ENCODE measurements around the gene CRIM1.

The CRIM1 gene

GRCh38 chr2:36525245-36525644 lies 169.7 kb downstream of the CRIM1 start:
- no peak for DNase-seq

DNA sequence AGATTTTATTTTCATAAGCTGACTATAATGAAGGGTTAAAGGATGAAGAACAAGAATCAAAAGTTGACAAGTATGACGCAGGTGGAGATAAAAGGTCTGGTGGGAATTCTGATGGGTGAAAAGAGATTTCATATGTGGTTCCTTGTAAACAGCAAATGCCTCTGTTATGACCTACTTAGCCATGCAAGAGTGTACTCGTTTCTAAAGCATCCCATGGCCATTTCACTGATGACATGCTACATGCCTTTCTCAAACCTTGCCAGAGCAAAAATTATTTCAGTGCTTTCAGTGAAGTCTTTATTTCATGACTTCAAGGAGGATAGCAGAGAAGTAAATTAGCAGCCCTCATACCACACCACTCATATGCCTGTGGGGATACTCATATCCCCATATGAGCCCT lies 170.6 kb downstream of the CRIM1 start:
- DNase-seq = no peak

DNA sequence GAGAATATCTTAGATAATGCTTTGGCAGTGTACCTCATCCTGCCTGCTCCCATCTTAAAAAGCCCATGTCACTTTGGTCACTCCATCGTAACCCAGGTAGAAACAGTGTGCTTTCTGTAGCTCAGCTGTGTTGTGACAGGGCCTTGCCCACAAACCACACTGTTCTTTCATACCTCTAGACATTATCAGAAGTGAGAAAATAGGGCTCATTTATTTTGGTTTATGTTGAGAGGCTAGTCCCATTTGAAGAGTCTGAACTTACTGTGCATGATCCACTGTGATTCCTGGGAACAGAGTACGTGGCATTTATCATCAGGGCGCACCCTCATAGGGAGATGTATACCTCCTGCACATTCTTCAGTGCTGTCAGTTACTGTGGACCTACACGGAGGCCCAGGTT lies 172.7 kb downstream of the CRIM1 start:
- DNase-seq = no peak

DNA sequence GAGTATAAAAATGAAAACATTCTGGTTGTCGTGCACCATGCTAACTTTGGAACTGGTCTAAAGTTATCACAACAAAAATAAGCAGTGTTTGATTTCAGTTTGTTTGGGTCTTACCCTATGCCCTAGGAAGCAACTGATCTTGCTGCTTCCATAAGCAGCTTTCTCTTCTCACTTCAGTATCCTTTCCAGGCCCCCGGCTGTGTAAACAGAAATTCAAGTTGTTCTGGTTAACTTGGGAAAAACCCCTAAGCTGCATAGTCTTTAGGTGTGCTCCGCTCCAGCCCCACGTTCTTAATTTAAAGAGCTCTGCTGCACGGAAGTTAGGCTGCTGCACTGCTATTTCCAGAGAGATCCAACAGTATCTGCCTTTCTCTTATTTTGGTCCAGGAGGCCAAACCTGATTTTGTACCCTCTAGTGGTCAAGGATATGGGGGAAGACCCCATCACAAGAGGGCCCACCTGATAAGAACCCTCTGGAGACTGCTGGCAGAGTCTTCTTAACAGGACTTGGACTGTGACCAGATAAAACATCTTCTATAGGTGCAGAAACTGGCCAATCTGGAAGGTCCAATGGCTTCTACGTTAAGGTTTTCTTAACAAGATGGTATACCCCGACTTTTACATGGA lies 173.3 kb downstream of the CRIM1 start:
- no peak for DNase-seq

DNA sequence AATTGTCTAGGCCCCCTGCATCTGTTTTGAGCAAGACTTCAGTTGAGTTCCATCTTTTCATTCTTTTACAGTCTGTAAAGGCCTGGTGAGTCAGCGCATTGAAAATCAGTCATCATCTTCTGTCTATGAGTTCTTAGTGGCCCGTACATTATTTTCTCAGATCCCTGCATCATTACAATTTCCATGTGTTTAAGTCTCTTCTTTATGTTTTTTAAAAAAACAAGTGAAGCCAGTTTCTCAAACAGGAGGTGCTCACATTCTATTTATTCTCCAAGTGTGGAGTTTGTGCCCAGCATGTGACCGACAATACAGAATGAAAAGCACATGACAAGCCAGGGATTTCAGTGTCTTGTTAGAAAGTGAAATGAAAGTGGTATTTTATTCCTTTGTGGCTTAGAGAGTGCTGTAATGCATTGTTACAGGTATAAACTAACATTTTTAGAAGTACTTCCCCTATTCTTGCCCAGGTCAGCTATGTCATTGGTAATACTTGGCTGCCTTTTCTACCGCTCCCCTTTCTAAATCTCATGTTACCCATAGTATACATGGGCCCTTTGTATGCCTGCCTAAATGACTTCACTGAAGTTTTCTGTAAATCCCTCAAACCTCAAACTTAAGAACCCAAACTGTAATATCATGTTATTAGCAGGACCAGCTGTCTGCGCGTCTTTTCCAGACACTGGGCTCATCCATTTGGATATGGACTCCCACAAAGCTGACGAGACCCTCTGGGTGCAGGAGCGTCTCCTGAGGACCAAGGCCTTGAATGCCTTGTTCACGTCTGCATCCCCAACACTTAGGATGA lies 174.8 kb downstream of the CRIM1 start:
- DNase-seq = no peak

GRCh38 chr2:36530983-36531354 lies 175.4 kb downstream of the CRIM1 start:
- DNase-seq = no peak

DNA sequence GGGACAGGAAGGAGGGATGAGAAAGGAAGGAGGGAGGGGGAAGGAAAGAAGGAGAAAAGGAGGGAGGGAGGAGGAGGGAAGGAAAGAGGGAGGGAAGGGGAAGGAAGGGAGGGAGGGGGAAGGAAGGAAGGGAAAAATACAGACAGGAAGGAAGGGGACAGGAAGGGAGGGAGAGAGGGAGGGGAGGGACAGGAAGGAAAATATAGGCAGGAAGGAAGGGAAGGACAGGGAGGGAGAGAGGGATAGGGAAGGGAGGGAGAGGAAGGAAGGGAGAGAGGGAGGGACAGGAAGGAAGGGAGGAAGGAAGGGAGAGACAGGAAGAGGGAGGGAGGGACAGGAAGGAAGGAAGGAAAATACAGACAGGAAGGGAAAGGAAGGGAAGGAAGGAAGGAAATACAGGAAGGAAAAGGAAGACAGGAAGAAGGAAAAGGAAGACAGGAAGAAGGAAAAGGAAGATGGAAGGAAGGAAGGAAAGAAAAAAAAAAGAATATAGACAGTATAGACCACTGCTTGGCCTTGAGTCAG lies 178.8 kb downstream of the CRIM1 start:
- no peak for DNase-seq

- DNase-seq = no peak
Observed at GRCh38 chr2:36535099-36535498, 179.5 kb downstream of the CRIM1 start.

- no peak for DNase-seq
Observed at GRCh38 chr2:36536776-36537175, 181.2 kb downstream of the CRIM1 start.

- no peak for DNase-seq
Observed at GRCh38 chr2:36538335-36538734, 182.8 kb downstream of the CRIM1 start.

- no peak for DNase-seq
Observed at GRCh38 chr2:36539631-36540030, 184.1 kb downstream of the CRIM1 start.

GRCh38 chr2:36540986-36541754 lies 185.6 kb downstream of the CRIM1 start:
- DNase-seq = no peak

DNA sequence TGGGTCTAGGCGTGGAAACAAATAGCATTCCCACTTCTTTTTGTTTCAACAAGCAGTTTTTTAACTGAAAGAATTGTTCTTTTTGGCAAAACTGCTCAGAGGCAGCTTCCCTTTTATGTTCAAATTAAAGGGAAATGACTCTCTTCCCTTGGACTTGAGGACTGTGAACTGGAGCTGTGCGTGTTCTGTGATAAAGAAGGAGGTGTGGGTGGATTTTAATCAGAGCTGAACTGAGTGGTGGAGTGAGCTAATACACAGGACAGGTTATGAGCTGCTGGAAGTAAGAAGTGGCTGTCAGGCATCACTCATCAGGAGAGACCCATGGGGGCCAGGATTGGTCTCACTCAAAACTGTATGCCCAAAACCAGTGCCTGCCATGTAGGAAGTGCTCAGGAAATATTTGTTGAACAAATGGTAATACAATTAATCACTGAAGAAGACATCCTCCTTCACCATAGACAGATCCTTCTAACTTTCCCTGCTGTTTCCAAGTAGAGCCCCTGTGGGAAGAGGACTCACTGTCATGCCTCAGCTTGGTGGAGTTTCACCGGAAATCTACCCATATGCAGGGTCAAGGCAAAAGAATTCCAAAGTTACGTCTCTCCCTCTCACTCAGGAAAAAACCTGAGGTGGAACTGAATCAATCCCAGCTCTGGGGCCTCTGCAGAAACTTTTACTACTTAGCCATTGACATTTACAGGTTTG lies 186.5 kb downstream of the CRIM1 start:
- DNase-seq = no peak

DNA sequence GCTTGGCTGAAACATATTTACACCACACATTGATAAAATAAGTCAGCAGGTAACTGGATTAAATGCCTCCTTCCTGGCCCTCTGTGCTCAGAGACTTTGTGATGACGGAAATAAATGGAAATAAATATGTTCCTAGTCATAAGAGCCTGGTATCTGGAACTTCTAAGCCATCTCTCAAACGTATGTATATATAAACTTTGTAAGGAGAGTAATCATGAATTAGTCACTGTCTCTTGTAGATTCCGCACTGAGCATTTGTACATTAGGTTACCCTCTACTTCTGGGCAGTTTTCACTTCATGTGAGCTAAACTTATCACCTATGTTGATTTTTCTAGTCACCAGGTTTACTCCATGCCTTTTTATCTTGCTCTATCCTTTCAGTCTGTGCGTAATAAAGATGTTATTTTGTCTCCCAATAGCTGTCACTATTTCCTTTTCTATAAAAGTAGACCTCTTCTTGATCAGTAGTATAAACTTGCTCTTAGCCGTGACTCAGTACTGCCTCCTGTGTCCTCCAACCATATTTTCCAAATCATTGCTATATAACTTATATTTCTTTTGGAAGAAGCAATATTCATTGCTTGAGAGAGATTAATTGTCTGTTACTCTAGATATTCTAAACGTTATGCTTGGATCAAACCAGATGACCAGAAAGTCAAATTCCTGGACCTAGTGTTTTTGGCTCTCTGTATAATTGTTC lies 189.2 kb downstream of the CRIM1 start:
- no peak for DNase-seq

- DNase-seq = no peak
Observed at GRCh38 chr2:36545871-36546416, 190.4 kb downstream of the CRIM1 start.

- no peak for DNase-seq
Observed at GRCh38 chr2:36547906-36548305, 192.3 kb downstream of the CRIM1 start.

DNA sequence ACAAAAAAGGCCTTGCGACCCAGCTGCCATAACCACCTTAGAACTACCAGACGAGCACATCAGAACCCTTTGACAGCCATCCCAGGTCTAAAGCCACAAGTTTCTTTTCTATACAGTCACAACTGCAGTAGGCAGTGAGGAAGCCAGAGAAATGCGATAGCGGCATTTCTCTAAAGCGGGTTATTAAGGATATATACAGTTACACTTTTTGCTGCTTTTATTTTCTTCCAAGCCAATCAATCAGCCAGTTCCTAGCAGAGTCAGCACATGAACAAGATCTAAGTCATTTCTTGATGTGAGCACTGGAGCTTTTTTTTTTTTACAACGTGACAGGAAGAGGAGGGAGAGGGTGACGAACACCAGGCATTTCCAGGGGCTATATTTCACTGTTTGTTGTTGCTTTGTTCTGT lies 193.6 kb downstream of the CRIM1 start:
- DNase-seq = no peak

DNA sequence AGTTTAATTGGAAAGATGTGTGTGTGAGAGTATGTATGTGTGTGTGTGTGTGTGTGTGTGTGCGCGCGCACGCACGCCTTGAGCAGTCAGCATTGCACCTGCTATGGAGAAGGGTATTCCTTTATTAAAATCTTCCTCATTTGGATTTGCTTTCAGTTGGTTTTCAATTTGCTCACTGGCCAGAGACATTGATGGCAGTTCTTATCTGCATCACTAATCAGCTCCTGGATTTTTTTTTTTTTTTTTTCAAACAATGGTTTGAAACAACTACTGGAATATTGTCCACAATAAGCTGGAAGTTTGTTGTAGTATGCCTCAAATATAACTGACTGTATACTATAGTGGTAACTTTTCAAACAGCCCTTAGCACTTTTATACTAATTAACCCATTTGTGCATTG lies 194.4 kb downstream of the CRIM1 start:
- DNase-seq = no peak

DNA sequence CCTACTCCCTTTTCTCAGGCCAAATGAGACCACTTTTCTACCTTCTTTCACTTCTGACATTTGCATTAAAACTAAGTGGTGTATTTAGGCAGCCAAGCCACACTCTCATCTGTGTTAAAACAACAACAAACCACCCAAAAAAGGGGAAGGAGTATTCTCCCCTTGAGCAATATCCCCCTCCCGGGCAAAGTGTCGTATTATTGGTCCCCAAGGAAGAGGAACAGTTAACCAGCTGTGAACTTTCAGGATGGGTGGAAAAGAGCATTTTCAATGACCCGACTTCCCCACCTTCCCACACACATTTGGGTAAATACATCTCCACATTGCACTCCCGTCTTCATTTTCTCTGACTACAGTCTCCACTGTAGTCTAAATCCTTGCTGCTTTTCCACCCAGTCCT lies 198.1 kb downstream of the CRIM1 start:
- no peak for DNase-seq

DNA sequence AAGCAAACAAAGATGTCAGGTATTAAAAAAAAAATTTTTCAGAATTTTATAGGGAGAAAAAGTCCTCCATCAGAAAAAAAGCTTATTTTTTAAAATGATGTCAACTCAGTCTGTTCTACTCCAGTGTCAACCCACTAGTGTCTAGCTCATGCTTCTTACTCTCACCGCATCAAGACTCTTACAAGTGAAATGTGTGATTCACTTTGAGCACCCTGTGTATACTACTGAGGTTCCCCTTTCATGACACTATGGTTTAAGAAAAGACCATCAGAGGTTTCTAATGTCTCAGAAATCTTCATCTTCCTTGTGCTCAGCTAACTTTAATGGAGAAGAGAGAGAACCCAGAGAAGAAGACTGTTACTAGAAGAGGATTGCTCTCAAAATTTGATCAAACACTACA lies 199.0 kb downstream of the CRIM1 start:
- no peak for DNase-seq

GRCh38 chr2:36555789-36556188 lies 200.2 kb downstream of the CRIM1 start:
- no peak for DNase-seq

DNA sequence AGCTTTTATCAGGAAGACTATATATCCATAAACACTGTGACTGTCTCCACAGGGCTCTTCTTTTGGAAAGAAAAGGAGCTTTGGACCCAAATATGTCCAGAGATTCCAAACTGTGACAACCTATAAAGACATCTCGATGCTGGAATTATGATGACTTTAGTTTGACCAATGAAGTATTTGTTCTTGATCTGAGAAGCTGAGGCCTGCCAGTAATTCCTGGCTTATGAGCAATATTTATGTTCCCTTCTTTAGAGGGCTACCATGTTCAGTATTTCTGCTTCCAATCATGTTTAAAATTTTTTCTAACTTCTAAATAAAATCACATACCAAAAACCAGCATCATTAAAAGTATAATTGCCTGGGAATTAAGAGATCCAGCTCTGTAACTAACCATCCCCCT lies 201.3 kb downstream of the CRIM1 start:
- DNase-seq = no peak
